ENCODE measurements around the gene LARP1.

DNA sequence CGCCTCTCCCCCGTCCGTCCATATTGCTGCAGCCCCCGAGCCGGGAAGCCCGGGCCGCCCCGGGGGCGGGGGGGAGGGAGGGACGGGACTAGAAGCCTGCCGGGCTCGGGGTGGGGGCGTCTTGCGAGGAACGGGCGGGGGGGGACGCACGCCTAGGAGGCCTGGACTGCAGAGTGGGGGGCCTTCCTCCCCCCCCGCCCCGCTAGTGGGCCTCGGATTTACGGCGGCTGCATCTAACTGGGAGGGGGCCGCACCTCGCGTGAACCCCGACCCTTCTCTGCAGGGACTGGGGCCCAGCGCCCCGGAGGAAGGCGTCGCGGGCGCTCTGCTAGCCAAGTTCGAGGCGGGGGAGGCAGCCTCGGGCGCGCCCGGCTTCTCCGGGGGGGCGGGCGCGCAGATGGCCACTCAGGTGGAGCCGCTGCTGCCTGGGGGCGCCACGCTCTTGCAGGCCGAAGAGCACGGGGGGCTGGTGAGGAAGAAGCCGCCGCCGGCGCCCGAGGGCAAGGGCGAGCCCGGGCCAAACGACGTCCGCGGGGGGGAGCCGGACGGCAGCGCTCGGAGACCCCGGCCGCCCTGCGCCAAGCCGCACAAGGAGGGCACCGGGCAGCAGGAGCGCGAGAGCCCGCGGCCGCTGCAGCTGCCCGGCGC lies at the start of gene LARP1:
- no peak for TF ChIP-seq EZH2 (IDR thresholded peaks at IDR 0.05; ENCODE audit: borderline replicate concordance, insufficient read depth, low read depth, low read length, poor library complexity, severe bottlenecking)
- TF ChIP-seq, protein P1, sequence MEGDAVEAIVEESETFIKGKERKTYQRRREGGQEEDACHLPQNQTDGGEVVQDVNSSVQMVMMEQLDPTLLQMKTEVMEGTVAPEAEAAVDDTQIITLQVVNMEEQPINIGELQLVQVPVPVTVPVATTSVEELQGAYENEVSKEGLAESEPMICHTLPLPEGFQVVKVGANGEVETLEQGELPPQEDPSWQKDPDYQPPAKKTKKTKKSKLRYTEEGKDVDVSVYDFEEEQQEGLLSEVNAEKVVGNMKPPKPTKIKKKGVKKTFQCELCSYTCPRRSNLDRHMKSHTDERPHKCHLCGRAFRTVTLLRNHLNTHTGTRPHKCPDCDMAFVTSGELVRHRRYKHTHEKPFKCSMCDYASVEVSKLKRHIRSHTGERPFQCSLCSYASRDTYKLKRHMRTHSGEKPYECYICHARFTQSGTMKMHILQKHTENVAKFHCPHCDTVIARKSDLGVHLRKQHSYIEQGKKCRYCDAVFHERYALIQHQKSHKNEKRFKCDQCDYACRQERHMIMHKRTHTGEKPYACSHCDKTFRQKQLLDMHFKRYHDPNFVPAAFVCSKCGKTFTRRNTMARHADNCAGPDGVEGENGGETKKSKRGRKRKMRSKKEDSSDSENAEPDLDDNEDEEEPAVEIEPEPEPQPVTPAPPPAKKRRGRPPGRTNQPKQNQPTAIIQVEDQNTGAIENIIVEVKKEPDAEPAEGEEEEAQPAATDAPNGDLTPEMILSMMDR (IDR thresholded peaks at IDR 0.05), result no peak
